HG03139 (cell line): Measurements from ENCODE around the gene ANKRD40CL.

ENCODE experiments used
- ATAC-seq: cut with Tn5 transposase; IDR thresholded peaks from one replicate; pipeline ENCODE4 v1.9.1; 2021; ENCODE audit not compliant: unreplicated experiment

ANKRD40CL gene

GRCh38 chr17:50790618-50791017 is 23.3 kb upstream of the ANKRD40CL start:
- ATAC-seq, result no peak

GRCh38 chr17:50787106-50787505 is 19.8 kb upstream of the ANKRD40CL start:
- ATAC-seq, result no peak

- ATAC-seq, result no peak
Observed at GRCh38 chr17:50785946-50786570, 18.7 kb upstream of the ANKRD40CL start.

- no peak for ATAC-seq
Observed at GRCh38 chr17:50785126-50785525, 17.8 kb upstream of the ANKRD40CL start.

GRCh38 chr17:50783905-50784304 is 16.6 kb upstream of the ANKRD40CL start:
- no peak for ATAC-seq

GRCh38 chr17:50783193-50783660 is 15.9 kb upstream of the ANKRD40CL start:
- ATAC-seq, result no peak

GRCh38 chr17:50781167-50781566 is 13.8 kb upstream of the ANKRD40CL start:
- ATAC-seq, result no peak

- no peak for ATAC-seq
Observed at GRCh38 chr17:50779747-50780353, 12.5 kb upstream of the ANKRD40CL start.

- no peak for ATAC-seq
Observed at GRCh38 chr17:50778988-50779387, 11.7 kb upstream of the ANKRD40CL start.

GRCh38 chr17:50778471-50778870 is 11.2 kb upstream of the ANKRD40CL start:
- ATAC-seq, result no peak

GRCh38 chr17:50775926-50776325 is 8.6 kb upstream of the ANKRD40CL start:
- ATAC-seq, result no peak

- ATAC-seq, result no peak
Observed at GRCh38 chr17:50774225-50774803, 7.0 kb upstream of the ANKRD40CL start.

- ATAC-seq, result no peak
Observed at GRCh38 chr17:50771991-50772785, 4.9 kb upstream of the ANKRD40CL start.

- no peak for ATAC-seq
Observed at GRCh38 chr17:50770346-50770745, 3.0 kb upstream of the ANKRD40CL start.

- no peak for ATAC-seq
Observed at GRCh38 chr17:50769884-50770283, 2.6 kb upstream of the ANKRD40CL start.

GRCh38 chr17:50768346-50768761 is 1.0 kb upstream of the ANKRD40CL start:
- ATAC-seq, result no peak

GRCh38 chr17:50767030-50767429 is 288 bp downstream of the ANKRD40CL start:
- ATAC-seq, result no peak

GRCh38 chr17:50766222-50767023 is 895 bp downstream of the ANKRD40CL start:
- no peak for ATAC-seq

- ATAC-seq, result no peak
Observed at GRCh38 chr17:50765454-50766221, 1.7 kb downstream of the ANKRD40CL start.

- no peak for ATAC-seq
Observed at GRCh38 chr17:50764734-50765149, 2.6 kb downstream of the ANKRD40CL start.
